Activated CD8-positive, alpha-beta memory T cell treated with anti-CD3 and anti-CD28 coated beads for 4 hours (primary cell): Measurements from ENCODE around the gene AJUBA.
"Not testable (repeated sequence)": the region's sequence is repeated elsewhere in the genome, so short reads cannot be mapped to it uniquely, and the experiment has no call there.

ENCODE experiments used
- DNase-seq, 2 donors: peaks; one replicate each; pipeline ENCODE4 v3.0.0-alpha.2; 2020; ENCODE audit warnings: low read depth in 2 of 2

AJUBA gene

GRCh38 chr14:23006544-23007419 lies 24.4 kb upstream of the AJUBA start:
- peak; percentile 90 to 97 for DNase-seq

- DNase-seq = no peak
These were observed 23.8 kb upstream of the AJUBA start for GRCh38 chr14:23006188-23006534.

- no peak for DNase-seq
These were observed 23.3 kb upstream of the AJUBA start for GRCh38 chr14:23005451-23006187.

- DNase-seq = not testable (repeated sequence)
These were observed 21.9 kb upstream of the AJUBA start for GRCh38 chr14:23004274-23004673.

- DNase-seq = no peak
These were observed 20.2 kb upstream of the AJUBA start for GRCh38 chr14:23002592-23002991.

GRCh38 chr14:23000860-23001259 lies 18.5 kb upstream of the AJUBA start:
- no peak for DNase-seq

- no peak for DNase-seq
These were observed 16.1 kb upstream of the AJUBA start for GRCh38 chr14:22998329-22999012.

- no peak for DNase-seq
These were observed 15.4 kb upstream of the AJUBA start for GRCh38 chr14:22997676-22998323.

- DNase-seq = no peak
These were observed 14.7 kb upstream of the AJUBA start for GRCh38 chr14:22996768-22997654.

- no peak for DNase-seq
These were observed 13.7 kb upstream of the AJUBA start for GRCh38 chr14:22995889-22996625.

GRCh38 chr14:22994762-22995275 lies 12.5 kb upstream of the AJUBA start:
- no peak for DNase-seq

- DNase-seq = no peak
These were observed 11.2 kb upstream of the AJUBA start for GRCh38 chr14:22993517-22993916.

- no peak for DNase-seq
These were observed 9.5 kb upstream of the AJUBA start for GRCh38 chr14:22991852-22992251.

GRCh38 chr14:22987291-22987690 lies 4.9 kb upstream of the AJUBA start:
- no peak for DNase-seq

- peak; percentile 75 to 78 for DNase-seq
These were observed 4.2 kb upstream of the AJUBA start for GRCh38 chr14:22986508-22987054.

- DNase-seq = no peak
These were observed 3.6 kb upstream of the AJUBA start for GRCh38 chr14:22985894-22986507.

GRCh38 chr14:22984959-22985658 lies 2.8 kb upstream of the AJUBA start:
- DNase-seq = no peak

- no peak for DNase-seq
These were observed 375 bp downstream of the AJUBA start for GRCh38 chr14:22981876-22982476.
